ENCODE results near the gene NRN1L.

- TF ChIP-seq CTCF (conservative IDR thresholded peaks at IDR 0.05) (no peak), EZH2 (IDR thresholded peaks at IDR 0.05; ENCODE audit: low read depth) (no peak)
These were observed 1.7 kb downstream of the NRN1L start for GRCh38 chr16:67886387-67886786.

Data from PC-9 (cell line).